Sigmoid colon (tissue), 4 donors: ENCODE measurements around the gene ACACA.

Source experiments
- CTCF ChIP-seq, 4 experiments: fragments of 450-650 bp in 3 of 4; fragments of 200-600 bp in 1 of 4; IDR thresholded peaks; one replicate each; pipeline ENCODE4 v1.5.1; 2016 to 2019; ENCODE audit warnings: antibody characterized with exemption in 4 of 4, mild to moderate bottlenecking in 3 of 4, moderate library complexity in 2 of 4
- EP300 ChIP-seq, 4 donors: sonication (generic); formaldehyde crosslinking; IDR thresholded peaks; one replicate each; pipeline ENCODE4 v1.6.1; 2017; ENCODE audit warnings: antibody characterized with exemption in 4 of 4
- POLR2AphosphoS5 ChIP-seq, 4 donors: sonication (generic); formaldehyde crosslinking; IDR thresholded peaks; one replicate each; pipeline ENCODE4 v1.6.1; 2017; ENCODE audit warnings: antibody characterized with exemption in 4 of 4

- no peak for TF ChIP-seq EP300 (IDR thresholded peaks at IDR 0.05)
- TF ChIP-seq CTCF (IDR thresholded peaks at IDR 0.05): no peak
- TF ChIP-seq POLR2AphosphoS5 (IDR thresholded peaks at IDR 0.05): no peak
Measured at GRCh38 chr17:37211136-37211535, 195.5 kb downstream of the ACACA start.
